Neural progenitor cell (in vitro differentiated cells): Measurements from ENCODE around the gene ITPRIPL2. TPM values are rescaled to one million over a fixed set of nuclear protein-coding genes. Genes with fewer than 3 reads are reported as not detected.

Source experiments
- DNase-seq: peaks from one replicate; pipeline ENCODE4 v3.0.0-alpha.2; 2016; ENCODE audit warnings: low spot score
- H2AFZ ChIP-seq: fragments of 200-600 bp; sonication (generic); replicated peaks from 2 replicates; pipeline ENCODE4 v1.6.1; 2016; ENCODE audit warnings: antibody characterized with exemption
- H3F3A ChIP-seq: fragments of 200-600 bp; sonication (generic); 2 replicates; pipeline ENCODE4 v1.6.1; 2016; ENCODE audit warnings: antibody characterized with exemption, low read depth
- H3K27ac ChIP-seq: fragments of 200-600 bp; sonication (generic); 2 replicates; pipeline ENCODE4 v1.5.1; 2016; ENCODE audit warnings: mild to moderate bottlenecking
- H3K27me3 ChIP-seq: fragments of 200-600 bp; sonication (generic); 2 replicates; pipeline ENCODE4 v1.6.1; 2016; ENCODE audit warnings: mild to moderate bottlenecking, moderate library complexity
- H3K36me3 ChIP-seq: fragments of 200-600 bp; sonication (generic); 2 replicates; pipeline ENCODE4 v1.5.1; 2016
- H3K4me1 ChIP-seq: fragments of 200-600 bp; sonication (generic); 2 replicates; pipeline ENCODE4 v1.6.1; 2016; ENCODE audit warnings: mixed run types
- H3K4me2 ChIP-seq: fragments of 200-600 bp; sonication (generic); 2 replicates; pipeline ENCODE4 v1.6.1; 2016
- H3K4me3 ChIP-seq: fragments of 200-600 bp; sonication (generic); 2 replicates; pipeline ENCODE4 v1.5.1; 2016
- H3K79me2 ChIP-seq: fragments of 200-600 bp; sonication (generic); 2 replicates; pipeline ENCODE4 v1.6.1; 2016; ENCODE audit warnings: low read depth
- H3K9ac ChIP-seq: fragments of 200-600 bp; sonication (generic); 2 replicates; pipeline ENCODE4 v1.6.1; 2016
- H3K9me3 ChIP-seq: fragments of 200-600 bp; sonication (generic); 2 replicates; pipeline ENCODE4 v1.5.1; 2016; ENCODE audit warnings: low read depth
- H4K20me1 ChIP-seq: fragments of 200-600 bp; sonication (generic); 2 replicates; pipeline ENCODE4 v1.6.1; 2016; ENCODE audit warnings: low read depth
- H3K27ac Mint-ChIP-seq: 3 replicates; pipeline ENCODE4 v1.8.0; 2021; ENCODE audit warnings: mixed read lengths
- H3K27me3 Mint-ChIP-seq: 2 replicates; pipeline ENCODE4 v1.8.0; 2022; ENCODE audit warnings: low read depth, mild to moderate bottlenecking, inconsistent platforms, moderate library complexity, mixed read lengths; ENCODE audit not compliant: insufficient read depth
- H3K36me3 Mint-ChIP-seq: 3 replicates; pipeline ENCODE4 v1.8.0; 2021; ENCODE audit warnings: mixed read lengths
- H3K4me1 Mint-ChIP-seq: 3 replicates; pipeline ENCODE4 v1.8.0; 2021; ENCODE audit warnings: mixed read lengths
- H3K4me3 Mint-ChIP-seq: 3 replicates; pipeline ENCODE4 v1.8.0; 2021; ENCODE audit warnings: mild to moderate bottlenecking, moderate library complexity, mixed read lengths
- H3K9me3 Mint-ChIP-seq: 3 replicates; pipeline ENCODE4 v1.8.0; 2020; ENCODE audit warnings: mixed read lengths
- EZH2 ChIP-seq: fragments of 200-600 bp; sonication (generic); IDR thresholded peaks from 2 replicates; pipeline ENCODE4 v1.6.1; 2017; ENCODE audit warnings: antibody characterized with exemption, mild to moderate bottlenecking, moderate library complexity
- EZH2phosphoT487 ChIP-seq: fragments of 200-600 bp; sonication (generic); IDR thresholded peaks from 2 replicates; pipeline ENCODE4 v1.6.1; 2017; ENCODE audit warnings: antibody characterized with exemption
- total RNA-seq: library from RNA; depleted of rRNA; stranded (reverse); fragments of >200 nt; gene quantifications from 2 replicates; pipeline ENCODE4 v1.2.3, GENCODE V29; 2015; ENCODE audit warnings: low replicate concordance
- TF ChIP-seq, protein P1 (sequence below): fragments of 200-600 bp; sonication (generic); IDR thresholded peaks from 2 replicates; pipeline ENCODE4 v1.5.1; 2017; ENCODE audit warnings: antibody characterized with exemption, mild to moderate bottlenecking

The ITPRIPL2 gene
- total RNA-seq, 1 donor from 2014 or later, result 3.7 TPM

DNA sequence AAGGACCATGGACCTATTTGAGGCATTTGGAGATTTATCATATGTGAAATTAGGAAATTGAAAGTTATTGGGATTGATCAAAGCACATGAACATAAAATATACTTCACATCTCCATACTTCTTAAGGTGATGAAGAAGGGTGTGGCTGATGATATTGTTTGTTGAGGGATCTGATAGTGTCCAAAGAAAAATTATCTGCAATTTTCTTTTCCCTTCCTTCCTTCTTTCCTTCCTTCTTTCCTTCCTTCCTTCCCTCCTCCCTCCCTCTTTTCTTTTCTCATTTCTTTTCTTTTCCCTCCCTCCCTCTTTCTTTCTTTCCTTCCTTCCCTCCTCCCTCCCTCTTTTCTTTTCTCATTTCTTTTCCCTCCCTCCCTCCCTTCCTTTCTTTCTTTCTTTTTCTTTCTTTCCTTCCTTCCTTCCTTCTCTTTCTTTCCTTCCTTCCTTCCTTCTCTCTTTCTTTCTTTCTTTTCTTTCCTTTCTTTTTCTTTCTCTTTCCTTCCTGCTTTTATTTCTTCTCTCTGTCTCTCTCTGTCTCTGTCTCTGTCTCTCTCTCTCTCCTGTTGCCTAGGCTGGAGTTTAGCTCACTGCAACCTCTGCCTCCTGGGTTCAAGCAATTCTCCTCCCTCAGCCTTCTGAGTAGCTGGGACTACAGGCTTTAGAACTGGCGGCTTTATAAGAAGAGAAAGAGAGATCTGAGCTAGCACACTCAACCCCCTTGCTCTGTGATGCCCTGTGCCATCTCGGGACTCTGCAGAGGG, 20.9 kb upstream of the ITPRIPL2 start:
- no peak overlapping the region for H3K27ac Mint-ChIP-seq

DNA sequence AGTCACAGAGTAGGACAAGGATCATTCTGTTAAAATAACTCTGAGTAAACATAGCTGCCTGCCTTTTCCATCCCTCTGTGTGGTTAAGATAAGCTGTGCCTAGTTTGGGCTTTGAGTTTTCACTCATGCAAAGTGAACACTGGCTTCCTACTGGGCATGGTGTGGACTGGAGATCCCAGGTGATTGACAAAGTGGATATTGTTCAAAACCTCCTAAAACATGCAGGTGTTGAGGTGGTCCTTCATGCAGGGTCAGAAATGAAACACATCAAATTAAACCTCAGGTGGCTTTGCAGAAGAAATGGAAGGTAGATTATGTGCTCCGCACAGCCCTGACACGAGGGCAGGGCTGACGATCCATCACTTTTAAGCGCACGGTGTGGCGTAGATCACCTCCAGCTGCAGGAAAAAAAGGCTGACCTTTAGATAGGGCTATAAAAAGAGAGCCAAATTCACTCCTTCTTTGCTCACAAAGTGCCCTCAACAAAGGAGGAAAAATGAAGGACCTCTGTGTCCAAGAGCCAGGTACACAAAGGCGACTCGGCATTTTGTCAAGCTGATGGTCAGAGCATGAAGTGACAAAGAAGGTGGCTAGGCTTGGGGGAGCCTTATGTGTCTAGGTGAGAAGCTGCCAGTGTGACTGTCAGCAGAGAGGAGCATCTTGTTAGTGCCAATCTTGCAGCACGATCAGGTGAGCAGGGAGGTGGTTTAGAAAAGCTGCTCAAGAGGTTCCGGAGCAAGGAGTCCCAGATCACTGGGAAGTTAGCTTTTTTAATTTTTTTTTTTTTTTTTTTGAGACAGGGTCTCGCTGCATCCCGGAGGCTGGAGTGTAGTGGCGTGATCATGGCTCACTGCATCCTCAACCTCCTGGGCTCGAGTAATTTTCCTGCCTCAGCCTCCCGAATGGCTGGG, 19.9 kb upstream of the ITPRIPL2 start:
- Histone ChIP-seq H3K4me1 (no peaks in the 10 kb centered on the region), H3K9me3 (no peaks in the 10 kb centered on the region), H3K36me3 (no peaks in the 10 kb centered on the region), H3K4me2 (no peak overlapping the region), H3F3A (no peaks in the 10 kb centered on the region), H3K4me3 (no peak overlapping the region), H2AFZ (no peak overlapping the region), H3K9ac (no peak overlapping the region), H4K20me1 (no peaks in the 10 kb centered on the region), H3K27me3 (no peaks in the 10 kb centered on the region), H3K27ac (no peak overlapping the region), H3K79me2 (no peaks in the 10 kb centered on the region)
- Mint-ChIP-seq H3K36me3 (no peaks in the 10 kb centered on the region), H3K9me3 (peaks cover 5% of the 10 kb centered on the region), H3K4me1 (no peaks in the 10 kb centered on the region), H3K4me3 (no peak overlapping the region), H3K27me3 (peaks cover 7% of the 10 kb centered on the region), H3K27ac (no peak overlapping the region)
- no peak for TF ChIP-seq EZH2
- TF ChIP-seq, protein P1, sequence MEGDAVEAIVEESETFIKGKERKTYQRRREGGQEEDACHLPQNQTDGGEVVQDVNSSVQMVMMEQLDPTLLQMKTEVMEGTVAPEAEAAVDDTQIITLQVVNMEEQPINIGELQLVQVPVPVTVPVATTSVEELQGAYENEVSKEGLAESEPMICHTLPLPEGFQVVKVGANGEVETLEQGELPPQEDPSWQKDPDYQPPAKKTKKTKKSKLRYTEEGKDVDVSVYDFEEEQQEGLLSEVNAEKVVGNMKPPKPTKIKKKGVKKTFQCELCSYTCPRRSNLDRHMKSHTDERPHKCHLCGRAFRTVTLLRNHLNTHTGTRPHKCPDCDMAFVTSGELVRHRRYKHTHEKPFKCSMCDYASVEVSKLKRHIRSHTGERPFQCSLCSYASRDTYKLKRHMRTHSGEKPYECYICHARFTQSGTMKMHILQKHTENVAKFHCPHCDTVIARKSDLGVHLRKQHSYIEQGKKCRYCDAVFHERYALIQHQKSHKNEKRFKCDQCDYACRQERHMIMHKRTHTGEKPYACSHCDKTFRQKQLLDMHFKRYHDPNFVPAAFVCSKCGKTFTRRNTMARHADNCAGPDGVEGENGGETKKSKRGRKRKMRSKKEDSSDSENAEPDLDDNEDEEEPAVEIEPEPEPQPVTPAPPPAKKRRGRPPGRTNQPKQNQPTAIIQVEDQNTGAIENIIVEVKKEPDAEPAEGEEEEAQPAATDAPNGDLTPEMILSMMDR, result no peak
- TF ChIP-seq EZH2phosphoT487, result no peak
- DNase-seq, result no peak

More for the DNA sequence above, 20.9 kb upstream of the ITPRIPL2 start:
- Histone ChIP-seq H3K9ac (no peak overlapping the region), H3K79me2 (no peaks in the 10 kb centered on the region), H3F3A (no peaks in the 10 kb centered on the region), H3K9me3 (no peaks in the 10 kb centered on the region), H4K20me1 (no peaks in the 10 kb centered on the region), H2AFZ (no peak overlapping the region), H3K27ac (no peak overlapping the region), H3K4me2 (no peak overlapping the region), H3K4me1 (no peaks in the 10 kb centered on the region), H3K27me3 (no peaks in the 10 kb centered on the region), H3K36me3 (no peaks in the 10 kb centered on the region), H3K4me3 (no peak overlapping the region)
- H3K4me3 Mint-ChIP-seq, result no peak overlapping the region
- H3K36me3 Mint-ChIP-seq, result no peaks in the 10 kb centered on the region
- H3K27me3 Mint-ChIP-seq, result peaks cover 3% of the 10 kb centered on the region
- peaks cover 3% of the 10 kb centered on the region for H3K9me3 Mint-ChIP-seq
- no peak for DNase-seq
- H3K4me1 Mint-ChIP-seq, result no peaks in the 10 kb centered on the region
- no peak for TF ChIP-seq EZH2
- TF ChIP-seq, protein P1, result no peak
- no peak for TF ChIP-seq EZH2phosphoT487

DNA sequence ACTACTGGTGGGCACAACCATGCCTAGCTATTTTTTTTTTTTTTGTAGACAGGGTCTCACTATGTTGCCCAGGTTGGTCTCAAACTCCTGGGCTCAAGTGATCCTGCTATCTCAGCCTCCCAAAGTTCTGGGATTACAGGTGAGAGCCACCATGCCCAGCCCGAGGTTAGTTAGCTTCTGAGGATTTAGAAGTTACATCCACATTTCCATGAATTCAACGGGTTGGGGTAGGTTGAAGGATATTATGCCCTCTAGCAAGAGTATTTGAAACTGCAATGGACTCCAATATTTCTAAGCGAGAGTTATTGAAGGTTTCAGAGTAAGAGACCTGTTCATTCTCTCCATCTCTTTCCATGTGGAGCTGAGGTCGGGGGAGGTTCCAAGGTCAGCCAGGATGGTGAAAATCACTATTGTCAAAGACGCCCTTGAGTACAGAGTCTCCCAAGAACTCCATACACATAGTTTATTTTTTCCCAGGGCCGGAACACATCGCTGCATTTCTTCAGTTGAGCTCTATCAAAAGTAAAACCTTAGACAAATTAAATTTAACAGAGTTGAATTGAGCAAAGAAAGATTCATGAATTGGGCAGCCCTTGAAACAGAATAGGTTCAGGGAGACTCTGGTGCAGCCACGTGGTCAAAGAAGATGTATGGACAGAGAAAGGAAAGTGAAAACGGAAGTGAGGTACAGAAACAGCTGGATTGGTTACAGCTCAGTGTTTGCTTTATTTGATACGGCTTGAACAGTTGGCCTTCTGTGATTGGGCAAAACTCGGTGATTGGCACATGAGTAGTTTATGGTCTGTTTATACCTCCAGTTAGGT, 19.0 kb upstream of the ITPRIPL2 start:
- no peak overlapping the region for H3K9ac ChIP-seq
- no peaks in the 10 kb centered on the region for H3K36me3 Mint-ChIP-seq
- H3K4me1 ChIP-seq, result no peaks in the 10 kb centered on the region
- H3K27me3 Mint-ChIP-seq, result peaks cover 7% of the 10 kb centered on the region
- no peaks in the 10 kb centered on the region for H3K27me3 ChIP-seq
- H4K20me1 ChIP-seq, result no peaks in the 10 kb centered on the region
- DNase-seq, result no peak
- no peak overlapping the region for H3K27ac ChIP-seq
- H3K4me2 ChIP-seq, result no peak overlapping the region
- H3K9me3 Mint-ChIP-seq, result peaks cover 5% of the 10 kb centered on the region
- H3K4me1 Mint-ChIP-seq, result no peaks in the 10 kb centered on the region
- H2AFZ ChIP-seq, result no peak overlapping the region
- H3F3A ChIP-seq, result no peaks in the 10 kb centered on the region
- TF ChIP-seq, protein P1, result no peak
- TF ChIP-seq EZH2 (no peak), EZH2phosphoT487 (no peak)
- no peak overlapping the region for H3K4me3 ChIP-seq
- no peaks in the 10 kb centered on the region for H3K9me3 ChIP-seq
- no peak overlapping the region for H3K27ac Mint-ChIP-seq
- H3K79me2 ChIP-seq, result no peaks in the 10 kb centered on the region
- H3K4me3 Mint-ChIP-seq, result no peak overlapping the region
- H3K36me3 ChIP-seq, result no peaks in the 10 kb centered on the region
